Ovary (tissue), 1 donor: ENCODE measurements around the gene NBPF3.

ENCODE experiments used
- EP300 ChIP-seq: sonication (generic); formaldehyde crosslinking; IDR thresholded peaks from one replicate; pipeline ENCODE4 v1.6.1; 2017; ENCODE audit warnings: antibody characterized with exemption
- POLR2A ChIP-seq: fragments of 450-650 bp; IDR thresholded peaks from one replicate; pipeline ENCODE4 v1.6.1; 2017; ENCODE audit warnings: antibody characterized with exemption, mild to moderate bottlenecking, moderate library complexity

GRCh38 chr1:21521717-21522060, 81.8 kb downstream of the NBPF3 start:
- TF ChIP-seq EP300: no peak
- no peak for TF ChIP-seq POLR2A
